GM19193 (cell line): ENCODE results near the gene CTLA4.

Experiments
- POLR2A ChIP-seq: IDR thresholded peaks from 4 replicates; pipeline ENCODE4 v1.6.1; 2011; ENCODE audit not compliant: insufficient read depth, insufficient read length; ENCODE audit errors: extremely low read depth

CTLA4 gene

GRCh38 chr2:203898657-203899056, 31.1 kb downstream of the CTLA4 start:
- TF ChIP-seq POLR2A = no peak

- no peak for TF ChIP-seq POLR2A
These were observed 32.7 kb downstream of the CTLA4 start for GRCh38 chr2:203900253-203900652.

- TF ChIP-seq POLR2A = no peak
These were observed 36.5 kb downstream of the CTLA4 start for GRCh38 chr2:203904022-203904421.

GRCh38 chr2:203905656-203906055, 38.1 kb downstream of the CTLA4 start:
- TF ChIP-seq POLR2A = no peak

GRCh38 chr2:203908066-203908796, 40.7 kb downstream of the CTLA4 start:
- no peak for TF ChIP-seq POLR2A

- TF ChIP-seq POLR2A = no peak
These were observed 41.2 kb downstream of the CTLA4 start for GRCh38 chr2:203908797-203909185.

- no peak for TF ChIP-seq POLR2A
These were observed 41.8 kb downstream of the CTLA4 start for GRCh38 chr2:203909261-203909967.

- no peak for TF ChIP-seq POLR2A
These were observed 42.4 kb downstream of the CTLA4 start for GRCh38 chr2:203909974-203910373.

GRCh38 chr2:203913947-203914346, 46.4 kb downstream of the CTLA4 start:
- no peak for TF ChIP-seq POLR2A

GRCh38 chr2:203914546-203915182, 47.1 kb downstream of the CTLA4 start:
- TF ChIP-seq POLR2A = no peak

GRCh38 chr2:203915256-203915655, 47.7 kb downstream of the CTLA4 start:
- no peak for TF ChIP-seq POLR2A

- no peak for TF ChIP-seq POLR2A
These were observed 49.2 kb downstream of the CTLA4 start for GRCh38 chr2:203916756-203917155.

GRCh38 chr2:203918264-203918663, 50.7 kb downstream of the CTLA4 start:
- TF ChIP-seq POLR2A = no peak

GRCh38 chr2:203918839-203919238, 51.3 kb downstream of the CTLA4 start:
- no peak for TF ChIP-seq POLR2A
